Stimulated activated CD8-positive, alpha-beta memory T cell treated with anti-CD3 and anti-CD28 coated beads, Interleukin-4, amount 100 ng/mL, for 1 hour (primary cell): ENCODE data around the gene TMEM130.

Source experiments
- DNase-seq, 2 donors: peaks; one replicate each; pipeline ENCODE4 v3.0.0-alpha.2; 2020; ENCODE audit warnings: low read depth in 2 of 2, low spot score in 1 of 2

The TMEM130 gene

DNA sequence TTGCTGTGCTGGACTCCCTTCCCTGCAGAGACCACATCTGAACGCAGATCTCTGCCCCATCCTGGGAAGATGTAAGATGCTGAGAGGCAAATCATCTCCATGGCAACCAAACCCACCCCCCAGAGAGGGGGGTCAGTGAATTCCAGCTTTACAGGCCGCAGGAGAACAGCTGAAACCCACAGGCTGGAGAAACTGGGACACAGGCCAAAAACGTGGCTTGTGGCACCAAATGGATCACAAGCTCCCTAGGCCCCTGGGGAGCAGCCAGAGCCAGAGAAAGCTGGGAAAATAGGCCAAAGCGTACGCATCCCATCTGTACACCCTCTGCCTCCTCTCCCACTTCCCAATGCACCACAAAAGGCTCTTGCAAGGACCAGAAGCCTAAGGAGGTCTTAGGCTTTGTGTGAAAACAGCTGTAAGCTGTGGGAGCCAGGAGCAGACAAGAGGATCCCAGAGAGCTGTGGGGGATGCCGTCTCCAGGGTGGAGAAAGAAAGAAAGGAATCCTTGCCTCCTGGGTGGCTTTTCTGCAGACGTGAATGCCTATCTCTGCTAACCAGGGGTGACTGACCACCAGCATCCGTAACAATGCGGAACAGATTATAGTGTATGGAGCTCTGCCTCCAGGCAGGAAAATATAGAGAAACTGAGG, 59.5 kb downstream of the TMEM130 start:
- DNase-seq = no peak

DNA sequence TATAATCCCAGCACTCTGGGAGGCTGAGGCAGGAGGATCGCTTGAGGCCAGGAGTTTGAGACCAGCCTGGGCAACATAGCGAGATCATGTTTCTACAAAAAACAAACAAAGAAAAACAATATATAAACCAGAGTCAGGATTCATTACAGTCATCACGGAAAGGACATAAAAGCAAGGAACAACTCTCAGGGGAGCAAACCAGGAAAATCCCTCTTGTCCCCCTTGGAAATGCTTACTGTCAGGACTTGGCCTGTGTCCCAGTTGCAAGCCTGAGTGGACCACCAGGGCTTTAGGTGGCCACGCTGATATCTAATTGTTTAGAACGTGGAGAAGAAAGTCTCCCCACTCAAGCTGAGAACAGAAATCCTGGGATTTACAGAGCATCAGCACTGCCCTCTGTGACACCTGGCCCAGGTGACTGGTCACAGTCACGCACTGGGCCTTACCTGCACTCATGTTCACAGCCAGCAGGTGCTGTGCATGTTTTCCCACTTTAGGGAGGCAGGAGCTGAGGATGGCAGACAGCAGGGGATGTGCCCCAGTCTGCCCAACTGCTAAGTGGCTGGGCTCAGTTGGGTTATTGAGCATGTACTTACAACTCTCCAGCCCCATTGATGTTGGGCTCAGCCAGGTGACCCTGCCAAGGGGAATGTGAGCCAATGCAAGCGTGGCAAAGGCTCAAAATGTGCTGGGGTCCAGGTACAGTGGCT, 60.9 kb downstream of the TMEM130 start:
- DNase-seq = no peak

DNA sequence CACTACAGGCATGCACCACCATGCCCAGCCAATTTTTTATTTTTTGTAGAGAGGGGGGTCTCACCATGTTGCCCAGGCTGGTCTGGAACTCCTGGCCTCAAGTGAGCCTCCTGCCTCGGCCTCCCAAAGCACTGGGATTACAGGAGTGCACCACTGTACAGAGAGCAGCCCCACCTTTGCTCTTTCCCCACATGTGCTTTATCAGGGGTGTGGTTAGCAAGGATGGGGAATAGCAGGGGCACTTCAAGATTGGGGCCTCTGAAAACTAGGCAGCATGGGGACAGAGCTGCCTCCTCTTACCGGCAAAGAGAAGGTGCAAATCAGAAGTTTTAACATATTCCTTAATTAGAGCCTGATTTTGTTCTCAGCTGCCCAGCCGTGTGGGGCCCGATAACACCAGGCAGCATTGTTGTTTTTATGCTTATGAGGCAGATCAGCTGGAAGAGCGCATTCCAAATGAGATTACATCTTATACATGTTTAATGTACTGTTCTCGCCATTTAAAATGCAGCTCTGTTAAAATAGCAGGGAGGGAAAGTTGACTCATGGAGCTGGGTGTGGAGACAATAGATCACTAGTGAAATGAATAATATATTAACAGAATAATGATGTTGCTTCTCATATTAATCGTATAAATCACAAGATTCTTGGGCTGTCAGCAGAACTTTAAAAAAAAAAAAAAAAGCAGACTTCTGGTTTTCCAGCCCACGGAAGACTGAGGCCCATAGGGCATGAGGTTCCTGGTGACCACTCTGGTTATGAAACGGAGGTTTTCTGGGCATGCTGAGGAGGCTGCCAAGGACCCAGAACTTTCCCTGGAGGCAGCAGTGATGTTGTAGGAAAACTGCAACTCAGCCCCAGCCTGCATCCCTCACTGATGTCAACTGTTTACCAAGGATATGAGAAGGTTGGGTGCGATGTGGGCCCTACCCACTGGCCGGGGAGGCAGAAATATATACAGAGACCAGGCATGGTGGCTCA, 62.5 kb downstream of the TMEM130 start:
- no peak for DNase-seq

DNA sequence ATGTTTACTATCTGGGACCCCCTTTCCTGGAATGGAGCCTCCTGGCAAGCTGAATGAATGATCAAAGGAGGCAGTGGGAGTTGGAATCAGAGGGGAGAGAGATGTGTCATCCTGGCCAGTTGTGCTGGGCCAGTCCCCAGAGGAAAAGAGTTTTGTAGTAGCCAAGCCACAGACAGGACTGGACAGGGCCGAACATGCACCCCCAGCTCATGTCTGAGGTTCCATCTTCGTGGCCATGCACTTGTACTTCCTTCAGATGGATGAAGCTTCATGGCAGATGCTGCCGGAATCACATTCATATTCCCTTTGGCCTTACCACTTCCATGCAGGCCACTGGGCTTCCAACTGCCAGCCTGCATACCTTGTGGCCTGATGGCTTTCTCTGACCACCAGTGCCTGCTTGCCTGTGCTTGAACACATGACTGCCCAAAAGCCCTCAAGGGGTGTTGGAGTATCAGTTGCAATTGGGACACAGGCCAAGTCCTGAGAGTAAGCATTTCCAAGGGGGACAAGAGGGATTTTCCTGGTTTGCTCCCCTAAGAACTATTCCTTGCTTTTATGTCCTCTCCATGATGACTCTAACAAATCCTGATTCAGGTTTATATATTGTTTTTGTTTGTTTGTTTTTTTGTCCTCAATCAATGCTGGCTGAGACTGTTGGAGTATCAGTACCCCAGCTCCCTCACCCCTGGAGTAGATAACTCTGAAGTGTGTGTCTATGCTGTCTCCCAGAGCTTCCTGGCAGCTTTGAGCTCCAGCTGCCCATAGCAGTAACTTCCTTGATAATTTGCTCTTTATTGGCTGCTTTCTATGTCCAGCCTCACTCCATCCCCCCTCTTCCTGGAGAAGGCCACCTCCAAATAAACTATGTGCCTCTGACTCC, 63.6 kb downstream of the TMEM130 start:
- DNase-seq = no peak

- DNase-seq = no peak
Measured at GRCh38 chr7:98802781-98803110, 67.1 kb downstream of the TMEM130 start.

DNA sequence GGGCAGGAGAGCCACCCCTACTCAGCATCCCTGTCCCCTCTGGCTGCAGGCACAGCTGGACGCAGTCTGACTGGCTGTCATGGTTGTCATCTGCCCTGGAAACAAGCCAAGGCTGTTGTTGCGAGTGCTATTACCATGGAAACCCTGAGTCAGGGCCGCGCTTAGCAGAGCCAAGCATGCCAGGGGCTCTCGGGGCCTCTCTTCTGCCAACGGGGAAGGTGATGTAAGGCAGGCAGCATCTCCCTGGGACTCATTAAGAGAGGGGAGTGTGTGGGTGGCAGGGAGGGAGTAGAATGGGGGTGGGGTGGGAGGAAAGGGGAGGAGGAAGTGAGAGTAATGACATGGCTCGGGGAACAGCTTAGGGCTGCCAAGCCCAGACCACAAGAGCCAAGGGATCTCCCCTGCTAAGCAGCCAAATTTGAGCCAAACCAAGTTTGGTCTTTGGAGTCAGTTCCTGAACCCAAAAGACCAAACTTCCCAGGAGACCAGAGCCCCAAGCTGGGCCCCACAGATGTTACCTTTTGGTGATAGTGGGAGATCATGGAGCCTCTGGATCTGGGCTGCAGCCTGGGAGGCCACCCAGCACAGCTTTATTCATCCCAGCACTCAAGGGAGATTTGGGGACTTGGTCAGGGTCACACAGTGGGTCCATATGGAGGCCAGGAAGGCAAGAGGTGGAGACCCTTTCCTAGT, 67.6 kb downstream of the TMEM130 start:
- no peak for DNase-seq

DNA sequence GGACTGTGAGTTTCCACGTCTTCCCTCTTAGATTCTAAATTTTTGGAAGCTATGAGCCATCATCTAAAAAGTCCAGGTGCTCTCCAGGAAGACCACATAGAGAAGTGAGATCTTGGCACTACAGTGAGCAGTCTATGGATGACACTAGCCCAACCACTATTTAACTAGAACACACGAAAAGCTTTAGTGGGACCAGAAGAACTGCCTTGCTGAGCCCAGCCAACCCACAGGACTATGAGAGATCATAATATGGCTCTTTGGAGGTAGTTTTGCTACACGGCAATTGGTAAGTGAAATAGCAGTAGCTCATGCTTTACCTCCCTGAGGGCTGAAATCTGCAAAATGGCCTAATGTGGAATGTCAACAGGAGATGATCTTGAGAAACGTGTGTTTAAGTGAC, 68.8 kb downstream of the TMEM130 start:
- DNase-seq = no peak

DNA sequence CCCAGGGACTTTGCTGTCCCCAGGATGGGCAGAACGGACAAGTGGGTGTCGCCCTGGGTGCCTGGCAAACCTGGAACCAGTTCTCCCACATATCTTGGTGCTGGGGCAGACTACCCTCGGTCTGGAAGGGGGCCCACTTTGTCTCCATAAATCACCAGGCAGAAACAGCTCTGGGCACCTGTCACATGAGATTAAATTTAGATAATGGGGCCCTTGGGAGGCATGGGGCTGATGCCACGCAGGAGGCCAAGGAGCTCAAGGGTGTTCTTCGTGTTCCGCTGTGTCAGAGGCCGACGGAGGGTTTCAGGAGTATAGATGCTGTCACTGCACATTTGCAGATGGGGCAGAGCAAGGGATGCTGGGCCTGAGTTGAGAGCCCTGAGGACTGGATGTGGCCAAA, 72.7 kb downstream of the TMEM130 start:
- DNase-seq = no peak
